ENCODE measurements around the gene SLC23A2.

DNA sequence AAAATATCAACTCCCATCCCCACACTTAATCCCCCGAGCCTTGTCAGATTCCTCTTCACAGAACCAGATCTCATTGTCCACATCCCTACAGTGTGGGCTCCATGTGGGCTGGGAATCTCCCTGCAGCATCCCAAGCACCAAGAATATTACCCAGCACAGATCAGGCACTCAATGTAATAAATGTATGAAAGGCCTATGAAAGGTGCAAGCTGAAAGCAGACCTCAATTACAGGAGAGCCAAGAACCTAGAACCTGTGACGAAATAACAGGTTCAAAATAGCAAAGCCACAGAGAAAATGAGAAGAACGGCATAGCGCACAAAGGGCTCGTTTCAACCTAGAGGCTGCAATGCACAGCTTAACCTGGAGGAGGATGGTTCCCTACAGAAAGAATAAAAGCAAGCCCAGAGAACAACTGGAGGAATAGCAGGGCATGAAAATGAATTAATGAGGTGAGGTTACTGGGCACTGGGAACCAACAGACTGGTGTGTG, 3.1 kb downstream of the SLC23A2 start:
- TF ChIP-seq EZH2 (IDR thresholded peaks at IDR 0.05; ENCODE audit: insufficient read depth, low read length), result no peak
- TF ChIP-seq, protein P1, sequence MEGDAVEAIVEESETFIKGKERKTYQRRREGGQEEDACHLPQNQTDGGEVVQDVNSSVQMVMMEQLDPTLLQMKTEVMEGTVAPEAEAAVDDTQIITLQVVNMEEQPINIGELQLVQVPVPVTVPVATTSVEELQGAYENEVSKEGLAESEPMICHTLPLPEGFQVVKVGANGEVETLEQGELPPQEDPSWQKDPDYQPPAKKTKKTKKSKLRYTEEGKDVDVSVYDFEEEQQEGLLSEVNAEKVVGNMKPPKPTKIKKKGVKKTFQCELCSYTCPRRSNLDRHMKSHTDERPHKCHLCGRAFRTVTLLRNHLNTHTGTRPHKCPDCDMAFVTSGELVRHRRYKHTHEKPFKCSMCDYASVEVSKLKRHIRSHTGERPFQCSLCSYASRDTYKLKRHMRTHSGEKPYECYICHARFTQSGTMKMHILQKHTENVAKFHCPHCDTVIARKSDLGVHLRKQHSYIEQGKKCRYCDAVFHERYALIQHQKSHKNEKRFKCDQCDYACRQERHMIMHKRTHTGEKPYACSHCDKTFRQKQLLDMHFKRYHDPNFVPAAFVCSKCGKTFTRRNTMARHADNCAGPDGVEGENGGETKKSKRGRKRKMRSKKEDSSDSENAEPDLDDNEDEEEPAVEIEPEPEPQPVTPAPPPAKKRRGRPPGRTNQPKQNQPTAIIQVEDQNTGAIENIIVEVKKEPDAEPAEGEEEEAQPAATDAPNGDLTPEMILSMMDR (IDR thresholded peaks at IDR 0.05; ENCODE audit: insufficient read depth, low read depth, low read length), result no peak

All from astrocyte (in vitro differentiated cells and primary cell).